ENCODE data around the gene NCOA3.

GRCh38 chr20:47508278-47508677, 6.6 kb downstream of the NCOA3 start:
- TF ChIP-seq POLR2AphosphoS5 (IDR thresholded peaks at IDR 0.05): no peak
- no peak for TF ChIP-seq CTCF (IDR thresholded peaks at IDR 0.05)
